CD14-positive monocyte (primary cell): ENCODE measurements around the gene RDH8. TPM values are rescaled to one million over a fixed set of nuclear protein-coding genes. Genes with fewer than 3 reads are reported as not detected.

Experiments used
- DNase-seq, 3 donors: peaks; one replicate each; pipeline ENCODE4 v3.0.0-alpha.2; 2011 to 2022
- H2AFZ ChIP-seq: 2 replicates; pipeline ENCODE4 v1.6.0; 2012; ENCODE audit warnings: mild to moderate bottlenecking, low read depth, low read length, inconsistent platforms; ENCODE audit not compliant: insufficient read depth, poor library complexity, severe bottlenecking
- H3K27ac ChIP-seq, 2 donors: 1 replicate in 1 of 2; 2 replicates in 1 of 2; pipeline ENCODE4 v1.5.1; 2012 to 2013; ENCODE audit warnings: low read length in 2 of 2, control low read depth in 1 of 2, inconsistent platforms in 1 of 2, low read depth in 1 of 2, mild to moderate bottlenecking in 1 of 2
- H3K27me3 ChIP-seq, 2 donors: one replicate each; pipeline versions ENCODE4 v1.6.0 to v1.6.1; 2011 to 2013; ENCODE audit warnings: low read length in 2 of 2; ENCODE audit not compliant: control insufficient read depth in 2 of 2, insufficient read depth in 2 of 2
- H3K36me3 ChIP-seq, 2 donors: replicated peaks in 1 of 2; 1 replicate in 1 of 2; 2 replicates in 1 of 2; pipeline versions ENCODE4 v1.5.1 to v1.6.1; 2012 to 2013; ENCODE audit warnings: low read length in 2 of 2, control low read depth in 1 of 2, inconsistent platforms in 1 of 2, mild to moderate bottlenecking in 1 of 2; ENCODE audit not compliant: insufficient read depth in 2 of 2, control insufficient read depth in 1 of 2
- H3K4me1 ChIP-seq, 2 donors: 1 replicate in 1 of 2; 2 replicates in 1 of 2; pipeline versions ENCODE4 v1.5.1 to v1.6.1; 2012 to 2013; ENCODE audit warnings: low read length in 2 of 2, control low read depth in 1 of 2, inconsistent platforms in 1 of 2, mild to moderate bottlenecking in 1 of 2, moderate library complexity in 1 of 2; ENCODE audit not compliant: insufficient read depth in 2 of 2, control insufficient read depth in 1 of 2
- H3K4me2 ChIP-seq: replicated peaks from 2 replicates; pipeline ENCODE3; 2012; ENCODE audit warnings: low read length, moderate library complexity, mild to moderate bottlenecking; ENCODE audit not compliant: poor library complexity, severe bottlenecking; ENCODE audit errors: extremely low read depth
- H3K4me3 ChIP-seq, 3 experiments: fragments of 200-600 bp in 1 of 3; sonication (generic) in 1 of 3; replicated peaks in 1 of 3; 1 replicate in 2 of 3; 2 replicates in 1 of 3; pipeline ENCODE4 v1.5.1; 2011 to 2013; ENCODE audit warnings: low read length in 3 of 3, mild to moderate bottlenecking in 3 of 3, control low read depth in 2 of 3, low read depth in 2 of 3, inconsistent platforms in 1 of 3, moderate library complexity in 1 of 3
- H3K79me2 ChIP-seq: 2 replicates; pipeline ENCODE4 v1.6.0; 2012; ENCODE audit warnings: mild to moderate bottlenecking, control low read depth, inconsistent platforms, low read length, moderate library complexity; ENCODE audit not compliant: insufficient read depth
- H3K9ac ChIP-seq: 2 replicates; pipeline ENCODE4 v1.6.0; 2017; ENCODE audit warnings: low read length, mild to moderate bottlenecking; ENCODE audit not compliant: insufficient read depth, poor library complexity, severe bottlenecking
- H3K9me3 ChIP-seq, 2 donors: replicated peaks in 1 of 2; 1 replicate in 1 of 2; 2 replicates in 1 of 2; pipeline versions ENCODE4 v1.5.1 to v1.6.1; 2012 to 2013; ENCODE audit warnings: low read length in 2 of 2, control low read depth in 1 of 2; ENCODE audit not compliant: control insufficient read depth in 1 of 2, insufficient read depth in 1 of 2
- H4K20me1 ChIP-seq: 2 replicates; pipeline ENCODE4 v1.6.0; 2012; ENCODE audit warnings: mild to moderate bottlenecking, low read length, control low read depth, moderate library complexity; ENCODE audit not compliant: insufficient read depth
- H3K27ac Mint-ChIP-seq, 7 donors: one replicate each; pipeline ENCODE4 v1.8.0; 2020; ENCODE audit warnings: mild to moderate bottlenecking in 7 of 7, mixed read lengths in 7 of 7, moderate library complexity in 6 of 7, inconsistent platforms in 2 of 7
- H3K27me3 Mint-ChIP-seq, 3 donors: one replicate each; pipeline ENCODE4 v1.8.0; 2021 to 2022; ENCODE audit warnings: low read depth in 3 of 3, mild to moderate bottlenecking in 3 of 3, mixed read lengths in 3 of 3, moderate library complexity in 3 of 3, inconsistent platforms in 1 of 3
- H3K36me3 Mint-ChIP-seq, 2 donors: one replicate each; pipeline ENCODE4 v1.8.0; 2020; ENCODE audit warnings: mixed read lengths in 2 of 2, inconsistent platforms in 1 of 2, mild to moderate bottlenecking in 1 of 2
- H3K4me1 Mint-ChIP-seq: one replicate; pipeline ENCODE4 v1.8.0; 2020; ENCODE audit warnings: mild to moderate bottlenecking, mixed read lengths
- H3K4me3 Mint-ChIP-seq, 2 donors: one replicate each; pipeline ENCODE4 v1.8.0; 2020; ENCODE audit warnings: mild to moderate bottlenecking in 2 of 2, mixed read lengths in 2 of 2, moderate library complexity in 1 of 2
- H3K9me3 Mint-ChIP-seq, 7 donors: one replicate each; pipeline ENCODE4 v1.8.0; 2020 to 2022; ENCODE audit warnings: mixed read lengths in 7 of 7, mild to moderate bottlenecking in 6 of 7, moderate library complexity in 6 of 7, inconsistent platforms in 2 of 7
- WGBS: methylation state at CpG from one replicate; pipeline ENCODE4 v1.1.5; 2013; ENCODE audit warnings: missing lambda C conversion rate; ENCODE audit not compliant: insufficient coverage; 5-methylcytosine and 5-hydroxymethylcytosine counted together
- intact Hi-C, 2 donors: fragments of 100-400 bp; cut with micrococcal nuclease; formaldehyde crosslinking; loops; one replicate each; pipeline versions ENCODE4 v1.15.0 to v1.15.1; 2023
- polyA plus RNA-seq, 3 donors: library from polyadenylated mRNA; depleted of rRNA in 1 of 3; unstranded in 2 of 3; stranded (reverse) in 1 of 3; fragments of 300-500 nt in 2 of 3; fragments of >200 nt in 1 of 3; fragmentation: Illumina TruSeq in 2 of 3; gene quantifications; 1 replicate in 2 of 3; 2 replicates in 1 of 3; pipeline ENCODE4 v1.2.3, GENCODE V29; 2012 to 2021
- TF ChIP-seq, protein P1 (sequence below): fragments of 200-600 bp; IDR thresholded peaks from one replicate; pipeline ENCODE4 v1.8.0; 2022; ENCODE audit warnings: antibody characterized with exemption, mild to moderate bottlenecking

Gene RDH8
- polyA plus RNA-seq, 3 donors = not detected

- no peaks in the 10 kb centered on the region for H3K79me2 ChIP-seq
- no peak overlapping the region for H3K27ac Mint-ChIP-seq
- intact Hi-C loops = no loop called here
- no peak overlapping the region for H3K4me3 Mint-ChIP-seq
- no peaks in the 10 kb centered on the region for H3K4me1 ChIP-seq
- H3K4me1 Mint-ChIP-seq = no peaks in the 10 kb centered on the region
- H3K27me3 ChIP-seq = no peaks in the 10 kb centered on the region
- H3K27me3 Mint-ChIP-seq = peaks cover 6 to 8% (median 6%) of the 10 kb centered on the region in 3 donors
- WGBS = 78% methylated on average over 6 of the region's 11 CpGs
- no peak for DNase-seq
- H3K9me3 ChIP-seq = no peaks in the 10 kb centered on the region
- no peak overlapping the region for H3K4me3 ChIP-seq
- H2AFZ ChIP-seq = no peak overlapping the region
- H3K9me3 Mint-ChIP-seq = peaks cover 0 to 1% (median 0%) of the 10 kb centered on the region in 7 donors
- TF ChIP-seq, protein P1, sequence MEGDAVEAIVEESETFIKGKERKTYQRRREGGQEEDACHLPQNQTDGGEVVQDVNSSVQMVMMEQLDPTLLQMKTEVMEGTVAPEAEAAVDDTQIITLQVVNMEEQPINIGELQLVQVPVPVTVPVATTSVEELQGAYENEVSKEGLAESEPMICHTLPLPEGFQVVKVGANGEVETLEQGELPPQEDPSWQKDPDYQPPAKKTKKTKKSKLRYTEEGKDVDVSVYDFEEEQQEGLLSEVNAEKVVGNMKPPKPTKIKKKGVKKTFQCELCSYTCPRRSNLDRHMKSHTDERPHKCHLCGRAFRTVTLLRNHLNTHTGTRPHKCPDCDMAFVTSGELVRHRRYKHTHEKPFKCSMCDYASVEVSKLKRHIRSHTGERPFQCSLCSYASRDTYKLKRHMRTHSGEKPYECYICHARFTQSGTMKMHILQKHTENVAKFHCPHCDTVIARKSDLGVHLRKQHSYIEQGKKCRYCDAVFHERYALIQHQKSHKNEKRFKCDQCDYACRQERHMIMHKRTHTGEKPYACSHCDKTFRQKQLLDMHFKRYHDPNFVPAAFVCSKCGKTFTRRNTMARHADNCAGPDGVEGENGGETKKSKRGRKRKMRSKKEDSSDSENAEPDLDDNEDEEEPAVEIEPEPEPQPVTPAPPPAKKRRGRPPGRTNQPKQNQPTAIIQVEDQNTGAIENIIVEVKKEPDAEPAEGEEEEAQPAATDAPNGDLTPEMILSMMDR = no peak
- H3K36me3 ChIP-seq = no peaks in the 10 kb centered on the region
- no peak overlapping the region for H3K9ac ChIP-seq
- H3K36me3 Mint-ChIP-seq = no peaks in the 10 kb centered on the region
- no peak overlapping the region for H3K27ac ChIP-seq
- H4K20me1 ChIP-seq = no peaks in the 10 kb centered on the region
- no peak overlapping the region for H3K4me2 ChIP-seq
Measured at GRCh38 chr19:9991425-9992191, 21.7 kb upstream of the RDH8 start.

DNA sequence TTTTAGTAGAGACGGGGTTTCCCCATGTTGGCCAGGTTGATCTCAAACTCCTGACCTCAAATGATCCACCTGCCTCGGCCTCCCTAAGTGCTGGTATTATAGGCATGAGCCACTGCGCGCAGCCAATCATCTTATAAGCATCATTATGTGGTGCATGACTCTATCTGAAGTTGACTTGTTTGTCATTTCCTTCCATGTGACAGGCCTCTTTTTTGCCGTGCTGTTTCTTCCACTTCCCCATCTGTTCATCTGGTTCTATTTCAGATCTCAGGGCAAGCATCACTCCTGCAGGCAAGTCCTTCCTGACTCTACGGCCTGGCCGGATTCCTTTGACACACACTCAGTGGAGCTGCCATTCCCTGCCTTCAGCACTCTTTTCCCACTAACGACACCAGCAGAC lies 18.2 kb upstream of the RDH8 start:
- TF ChIP-seq, protein P1 = no peak

More for the DNA sequence above, 18.2 kb upstream of the RDH8 start:
- Mint-ChIP-seq H3K27ac (no peak overlapping the region), H3K36me3 (no peaks in the 10 kb centered on the region), H3K27me3 (peaks cover 12 to 18% (median 16%) of the 10 kb centered on the region in 3 donors), H3K4me1 (no peaks in the 10 kb centered on the region), H3K4me3 (no peak overlapping the region), H3K9me3 (peaks cover 0 to 2% (median 0%) of the 10 kb centered on the region in 7 donors)
- H3K4me1 ChIP-seq = no peaks in the 10 kb centered on the region
- intact Hi-C loops = no loop called here
- H3K36me3 ChIP-seq = no peaks in the 10 kb centered on the region
- H3K79me2 ChIP-seq = no peaks in the 10 kb centered on the region
- H3K4me3 ChIP-seq = no peak overlapping the region
- DNase-seq = no peak
- no peaks in the 10 kb centered on the region for H3K9me3 ChIP-seq
- H3K4me2 ChIP-seq = no peak overlapping the region
- no peak overlapping the region for H3K9ac ChIP-seq
- WGBS = 83% methylated on average over 7 of the region's 8 CpGs
- no peak overlapping the region for H2AFZ ChIP-seq
- no peak overlapping the region for H3K27ac ChIP-seq
- H4K20me1 ChIP-seq = no peaks in the 10 kb centered on the region
- no peaks in the 10 kb centered on the region for H3K27me3 ChIP-seq
